GM21737 (cell line): ENCODE data around the gene ZNF17.
"Not testable (repeated sequence)": the region's sequence is repeated elsewhere in the genome, so short reads cannot be mapped to it uniquely, and the experiment has no call there.

Experiments used
- ATAC-seq: cut with Tn5 transposase; IDR thresholded peaks from one replicate; pipeline ENCODE4 v1.9.1; 2021; ENCODE audit warnings: mild to moderate bottlenecking, moderate library complexity; ENCODE audit not compliant: unreplicated experiment

Gene ZNF17

DNA sequence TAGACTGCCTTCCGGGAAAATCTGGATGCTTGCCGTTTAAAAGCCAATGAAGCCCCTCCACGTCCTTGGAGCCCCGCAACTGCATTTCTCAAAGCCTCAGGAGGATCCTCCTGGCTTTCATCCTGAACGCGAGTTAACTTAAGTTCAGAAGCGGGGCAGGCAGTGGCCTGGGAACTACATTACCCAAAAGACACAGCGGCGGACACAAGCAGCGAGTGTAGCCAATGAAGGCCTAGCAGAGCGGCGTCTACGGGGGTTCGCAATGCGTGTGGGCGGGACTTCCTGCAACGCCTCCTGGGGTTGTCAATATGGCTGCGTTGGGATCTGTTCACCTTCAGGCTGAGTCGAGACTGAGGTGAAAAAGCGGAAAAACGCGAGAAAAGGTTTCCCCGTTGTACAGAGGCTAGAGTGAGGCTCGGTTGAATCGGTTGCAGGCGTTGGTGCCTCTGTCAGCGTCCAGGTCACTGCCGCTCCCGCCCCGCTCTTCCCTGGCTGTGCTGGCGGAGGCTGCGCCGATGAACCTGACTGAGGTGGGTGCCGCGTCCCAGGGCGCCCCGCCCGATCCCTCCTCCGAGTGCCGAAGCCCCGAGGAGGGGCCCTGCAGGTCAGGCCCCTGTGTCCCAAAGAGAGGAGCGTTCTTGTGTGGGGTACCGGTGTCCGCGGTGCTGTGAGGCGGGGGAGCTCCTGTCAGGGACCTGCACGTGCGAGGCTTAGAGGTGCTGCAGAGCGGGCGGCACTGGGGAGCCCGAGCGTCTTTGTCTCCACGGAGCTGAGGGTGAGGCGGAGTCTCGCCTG is at the start of gene ZNF17:
TSS of gene ZNF17 (plus strand) at position 285 of the 795 bp plus-strand sequence. CDS start 2,455 bp downstream, outside the sequence.
- peak; percentile 97 for ATAC-seq

DNA sequence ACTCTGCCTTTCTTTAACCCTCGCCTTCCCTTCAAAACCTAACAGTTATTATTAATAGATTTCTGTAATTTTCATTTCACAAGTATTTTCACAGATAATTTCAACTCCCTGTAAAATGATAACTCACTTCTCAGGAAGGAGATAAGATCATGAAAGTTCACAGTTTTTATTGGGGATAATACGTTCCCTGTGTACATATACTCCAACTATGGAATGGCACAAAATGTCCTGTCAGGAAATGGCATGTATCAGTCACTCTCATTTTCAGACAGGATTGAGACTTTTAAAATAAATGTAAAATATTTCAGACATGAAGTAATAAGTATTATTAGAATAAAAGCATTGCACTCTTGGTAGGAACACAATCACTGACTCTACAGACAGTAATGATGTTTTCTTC is 48.5 kb upstream of the ZNF17 start:
- no peak for ATAC-seq

DNA sequence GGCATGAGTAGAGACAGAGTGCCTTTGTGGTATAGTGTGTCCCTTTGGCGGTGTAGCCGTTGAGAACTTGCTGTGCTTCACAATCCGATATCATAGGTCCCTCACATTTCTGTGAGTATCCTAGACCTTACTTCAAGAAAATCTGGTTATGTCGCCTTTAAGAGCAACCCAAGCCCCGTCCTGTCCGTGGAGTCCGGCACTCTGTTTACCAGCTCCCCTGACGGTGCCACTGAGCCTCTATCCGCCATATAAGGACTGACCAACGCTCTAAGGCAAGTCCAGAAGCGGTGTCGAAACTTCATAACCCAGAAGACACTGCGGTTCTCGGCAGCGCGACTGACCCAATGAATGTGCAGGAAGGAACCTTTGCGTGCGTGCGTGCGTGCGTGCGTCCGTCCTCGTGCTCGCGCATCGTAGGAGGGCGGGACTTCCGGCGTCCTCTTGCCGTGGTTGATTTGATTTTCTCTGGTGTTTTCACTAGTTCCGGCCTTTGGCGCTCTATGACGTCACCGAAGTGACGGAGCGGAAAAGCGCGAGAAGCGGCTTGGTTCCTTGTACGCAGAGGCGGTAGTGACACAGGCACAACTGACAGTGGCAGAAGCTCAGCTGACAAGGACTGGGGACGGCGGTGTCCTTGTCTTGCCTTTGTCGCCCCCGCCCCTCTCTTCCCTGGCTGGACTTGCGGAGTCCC is 47.8 kb upstream of the ZNF17 start, which contains the start of the genes TRAPPC2B and ZNF547:
TSS of gene TRAPPC2B (plus strand) at position 555 of the 691 bp plus-strand sequence. CDS start 1,283 bp downstream, outside the sequence.
TSS of gene ZNF547 (plus strand) at position 555 of the 691 bp plus-strand sequence. CDS start 5,005 bp downstream, outside the sequence.
- peak; percentile 89 for ATAC-seq

DNA sequence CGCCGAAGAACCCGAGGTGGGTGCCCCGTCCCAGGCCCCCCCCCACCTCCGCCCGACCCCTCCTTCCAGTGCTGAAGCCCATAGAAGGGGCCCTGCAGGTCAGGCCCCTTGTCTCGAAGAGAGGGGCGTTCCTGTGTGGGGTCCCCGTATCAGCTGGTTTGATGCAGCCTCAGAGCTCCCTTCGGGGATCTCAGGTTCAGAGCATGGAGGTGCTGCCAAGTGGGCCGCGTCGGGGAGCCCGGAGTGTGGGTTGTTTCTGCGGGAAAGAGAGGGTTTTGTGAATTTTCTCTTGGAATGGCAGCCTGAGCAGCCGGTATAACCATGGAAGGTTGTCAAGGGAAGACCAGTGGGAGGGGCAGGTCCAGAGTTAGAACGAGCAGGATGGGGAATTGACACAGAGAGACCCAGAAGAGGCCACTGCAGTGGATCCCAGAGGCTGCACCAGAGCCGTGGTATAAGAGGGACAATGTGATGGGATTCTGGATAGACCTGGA is 47.2 kb upstream of the ZNF17 start:
- ATAC-seq: no peak

DNA sequence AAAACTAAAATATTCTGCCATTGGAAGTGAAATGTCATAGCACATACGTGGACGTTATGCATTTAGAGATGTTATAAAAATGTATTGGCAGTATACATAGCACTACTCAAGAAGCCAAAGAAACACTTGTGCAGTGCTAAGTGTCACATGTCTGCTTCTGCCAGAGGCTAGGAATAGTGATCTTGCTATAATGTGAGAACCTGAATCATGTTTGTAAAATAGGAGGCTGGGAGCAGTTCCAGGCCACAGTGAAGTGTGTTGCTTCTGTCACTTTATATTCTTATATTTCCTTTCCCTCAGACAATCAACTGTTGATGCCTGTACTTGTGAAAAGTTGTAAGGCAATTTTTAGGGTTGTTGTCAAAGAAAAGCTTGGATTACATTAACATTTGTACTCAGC is 44.2 kb upstream of the ZNF17 start:
- no peak for ATAC-seq

DNA sequence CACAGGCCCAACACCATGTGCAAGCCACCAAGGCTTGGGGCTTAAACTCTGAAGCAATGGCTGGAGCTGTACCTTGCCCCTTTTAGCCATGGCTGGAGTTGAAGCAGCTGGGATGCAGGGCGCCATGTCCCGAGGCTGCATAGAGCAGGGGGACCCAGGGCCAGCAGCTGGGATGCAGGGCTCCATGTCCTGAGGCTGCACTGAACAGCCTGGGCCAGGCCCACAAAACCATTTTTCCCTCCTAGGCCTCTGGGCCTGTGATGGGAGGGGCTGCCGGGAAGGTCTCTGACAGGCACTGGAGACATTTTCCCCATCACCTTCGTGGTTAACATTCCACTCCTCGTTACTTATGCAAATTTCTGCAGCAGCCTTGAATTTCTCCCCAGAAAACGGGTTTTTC is 36.8 kb upstream of the ZNF17 start:
- no peak for ATAC-seq

DNA sequence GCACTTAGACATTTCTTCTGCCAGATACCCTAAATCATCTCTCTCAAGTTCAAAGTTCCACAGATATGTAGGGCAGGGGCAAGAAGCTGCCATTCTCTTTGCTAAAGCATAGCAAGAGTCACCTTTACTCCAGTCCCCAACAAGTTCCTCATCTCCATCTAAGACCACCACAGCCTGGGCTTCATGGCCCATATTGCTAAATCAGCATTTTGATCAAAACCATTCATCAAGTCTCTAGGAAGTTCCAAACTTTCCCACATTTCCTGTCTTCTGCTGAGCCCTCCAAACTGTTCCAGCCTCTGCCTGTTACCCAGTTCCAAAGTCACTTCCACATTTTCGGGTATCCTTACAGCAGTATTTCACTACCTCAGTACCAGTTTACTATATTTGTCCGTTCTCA is 36.3 kb upstream of the ZNF17 start:
- ATAC-seq: not testable (repeated sequence)

DNA sequence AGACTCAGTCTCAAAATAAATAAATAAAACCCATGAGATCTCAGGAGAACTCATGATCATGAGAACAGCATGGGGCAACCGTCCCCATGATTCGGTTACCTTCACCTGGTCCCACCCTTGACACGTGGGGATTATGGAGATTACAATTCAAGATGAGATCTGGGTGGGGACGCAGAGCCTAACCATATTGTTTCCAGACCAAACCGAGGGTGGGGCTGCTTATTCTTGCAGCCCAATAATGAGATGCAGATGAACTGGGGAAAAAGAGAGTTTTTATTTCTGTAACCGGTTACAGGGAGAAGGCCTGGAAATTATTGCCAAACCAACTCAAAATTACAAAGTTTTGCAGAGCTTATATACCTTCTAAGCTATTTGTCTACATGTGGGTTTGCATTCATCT is 34.8 kb upstream of the ZNF17 start:
- no peak for ATAC-seq

DNA sequence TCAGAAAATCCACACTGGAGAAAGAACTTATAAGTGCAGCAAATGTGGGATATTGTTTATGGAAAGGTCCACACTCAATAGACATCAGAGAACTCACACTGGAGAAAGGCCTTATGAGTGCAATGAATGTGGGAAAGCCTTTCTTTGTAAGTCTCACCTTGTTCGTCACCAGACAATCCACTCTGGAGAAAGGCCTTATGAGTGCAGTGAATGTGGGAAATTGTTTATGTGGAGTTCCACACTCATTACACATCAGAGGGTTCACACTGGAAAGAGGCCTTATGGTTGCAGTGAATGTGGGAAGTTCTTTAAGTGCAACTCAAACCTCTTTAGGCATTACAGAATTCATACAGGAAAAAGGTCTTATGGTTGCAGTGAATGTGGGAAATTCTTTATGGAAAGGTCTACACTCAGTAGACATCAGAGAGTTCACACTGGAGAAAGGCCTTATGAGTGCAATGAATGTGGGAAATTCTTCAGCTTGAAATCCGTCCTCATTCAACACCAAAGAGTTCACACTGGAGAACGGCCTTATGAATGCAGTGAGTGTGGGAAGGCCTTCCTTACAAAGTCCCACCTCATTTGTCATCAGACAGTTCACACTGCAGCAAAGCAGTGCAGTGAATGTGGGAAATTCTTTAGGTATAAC is 33.3 kb upstream of the ZNF17 start:
- ATAC-seq: no peak

DNA sequence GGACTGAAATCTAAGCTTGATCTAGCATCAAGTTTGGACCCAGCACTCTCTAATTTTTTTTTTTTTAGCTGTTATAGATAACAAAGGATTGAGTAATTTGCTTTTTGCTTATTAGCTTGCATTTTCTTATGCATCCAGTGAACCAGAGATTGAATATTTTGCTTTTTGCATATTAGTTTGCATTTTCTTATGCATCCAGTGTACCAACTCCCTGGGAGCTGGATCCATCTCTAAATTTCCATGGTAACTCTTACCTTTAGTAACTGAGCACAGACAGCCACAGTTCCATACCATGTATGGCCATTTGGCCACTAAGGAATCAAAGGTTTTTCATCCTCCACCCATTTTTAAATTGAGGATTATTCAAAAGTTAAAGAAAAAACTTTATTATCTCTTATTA is 30.0 kb upstream of the ZNF17 start:
- ATAC-seq: no peak

DNA sequence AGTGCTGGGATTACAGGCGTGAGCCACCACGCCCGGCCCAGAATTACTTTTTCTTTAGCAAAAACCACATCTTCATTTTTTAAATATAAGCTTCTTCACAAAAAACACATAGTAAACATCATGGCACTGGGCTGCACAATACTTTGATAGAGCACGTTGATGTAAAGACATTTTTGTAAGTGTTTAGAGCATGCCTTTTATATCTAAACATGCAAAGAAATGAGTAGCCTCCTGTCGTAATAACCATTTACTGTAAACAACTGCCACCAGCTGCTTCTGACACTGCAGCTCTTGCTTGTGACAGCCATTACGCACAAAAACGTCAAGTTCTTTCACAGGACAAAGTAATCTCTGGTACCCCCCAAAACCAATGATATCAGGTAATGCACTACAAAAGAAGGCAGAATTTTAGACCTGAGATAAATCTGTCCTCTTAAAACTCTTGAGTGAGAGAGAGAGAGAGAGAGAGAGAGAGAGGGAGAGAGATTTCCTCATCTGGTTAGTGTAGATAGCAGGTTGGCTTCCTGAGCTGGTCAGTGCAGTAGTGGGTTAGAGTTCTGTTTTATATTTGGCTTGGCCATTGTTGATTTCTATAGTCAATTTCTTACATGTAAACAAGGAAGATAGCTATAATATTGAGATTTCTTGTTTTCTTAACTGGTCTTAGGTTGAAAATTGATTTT is 28.0 kb upstream of the ZNF17 start:
- no peak for ATAC-seq

DNA sequence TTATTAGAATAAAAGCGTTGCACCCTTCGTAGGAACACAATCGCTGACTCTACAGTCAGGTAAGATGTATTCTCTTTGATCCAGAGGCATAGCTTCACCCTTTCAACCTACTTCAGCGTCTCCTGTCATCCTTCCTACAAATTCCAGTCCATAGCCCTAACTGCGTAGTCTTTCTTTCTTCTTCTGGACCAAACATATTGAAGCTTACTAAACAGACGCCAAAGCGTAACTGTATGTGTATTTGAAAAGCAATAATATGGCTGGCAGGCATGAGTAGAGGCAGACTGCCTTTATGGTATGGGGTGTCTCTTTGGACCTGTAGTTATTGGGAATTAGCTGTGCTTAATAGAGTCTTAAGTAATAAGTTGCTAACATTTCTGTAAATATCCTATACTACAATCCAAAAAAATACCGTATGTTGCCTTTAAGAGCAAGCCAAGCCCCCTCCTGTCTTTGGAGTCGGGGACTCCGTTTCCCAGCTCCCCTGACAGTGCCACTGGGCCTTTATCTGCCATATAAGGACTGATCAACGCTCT is 21.7 kb upstream of the ZNF17 start:
- no peak for ATAC-seq

DNA sequence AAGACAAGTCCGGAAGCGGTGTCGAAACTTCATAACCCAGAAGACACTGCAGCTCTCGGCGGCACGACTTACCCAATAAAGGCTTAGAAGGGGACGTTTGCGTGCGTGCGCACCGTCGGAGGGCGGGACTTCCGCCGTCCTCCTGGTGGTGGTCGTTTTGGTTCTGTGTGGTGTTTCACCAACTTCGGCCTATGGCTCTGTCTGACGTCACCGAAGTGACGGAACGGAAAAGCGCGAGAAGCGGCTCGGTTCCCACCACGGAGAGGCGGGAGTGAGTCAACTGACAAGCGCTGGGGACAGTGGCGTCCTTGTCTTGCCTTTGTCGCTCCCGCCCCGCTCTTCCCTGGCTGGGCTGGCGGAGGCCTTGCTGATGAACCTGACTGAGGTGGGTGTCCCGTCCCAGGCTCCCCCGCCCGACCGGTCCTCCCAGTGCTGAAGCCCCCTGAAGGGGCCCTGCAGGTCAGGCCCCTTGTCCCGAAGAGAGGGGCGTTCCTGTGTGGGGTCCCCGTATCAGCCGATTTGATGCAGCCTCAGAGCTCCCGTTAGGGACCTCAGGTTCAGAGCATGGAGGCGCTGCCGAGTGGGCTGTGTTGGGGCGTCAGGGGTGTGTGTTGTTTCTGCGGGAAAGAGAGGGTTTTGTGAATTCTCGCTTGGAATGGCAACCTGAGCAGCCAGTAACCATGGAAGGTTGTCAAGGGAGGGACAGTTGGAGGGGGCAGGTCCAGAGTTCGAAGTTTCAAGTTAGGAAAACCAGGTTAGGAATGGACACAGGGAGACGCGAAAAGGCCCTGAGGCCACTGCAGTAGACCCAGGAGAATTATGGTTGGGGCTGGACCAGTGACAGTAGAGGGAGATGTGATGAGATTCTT is 21.0 kb upstream of the ZNF17 start, which contains the start of gene ZNF548:
TSS of gene ZNF548 (plus strand) at position 125 of the 869 bp plus-strand sequence. CDS start at position 371, 246 bp downstream.
- peak; percentile 94 for ATAC-seq

DNA sequence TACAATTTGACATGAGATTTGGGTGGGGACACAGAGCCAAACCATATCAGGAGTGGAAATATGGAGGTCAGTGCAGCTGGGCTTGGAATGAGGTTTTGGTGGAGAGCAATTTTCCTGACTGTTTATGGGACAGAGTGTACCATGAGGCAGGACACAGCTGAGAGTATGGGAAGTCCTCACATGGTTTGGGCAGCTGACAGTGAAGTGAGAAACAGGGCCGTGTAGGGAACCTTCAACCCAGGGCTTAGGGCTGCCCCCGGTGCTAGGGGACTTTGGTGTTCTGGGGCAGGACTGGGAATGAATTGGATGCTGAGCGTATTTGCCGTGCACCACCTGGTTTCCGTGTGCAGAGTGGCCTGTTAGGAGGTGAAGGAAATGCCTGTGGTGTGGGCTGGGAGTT is 15.3 kb upstream of the ZNF17 start:
- ATAC-seq: no peak

DNA sequence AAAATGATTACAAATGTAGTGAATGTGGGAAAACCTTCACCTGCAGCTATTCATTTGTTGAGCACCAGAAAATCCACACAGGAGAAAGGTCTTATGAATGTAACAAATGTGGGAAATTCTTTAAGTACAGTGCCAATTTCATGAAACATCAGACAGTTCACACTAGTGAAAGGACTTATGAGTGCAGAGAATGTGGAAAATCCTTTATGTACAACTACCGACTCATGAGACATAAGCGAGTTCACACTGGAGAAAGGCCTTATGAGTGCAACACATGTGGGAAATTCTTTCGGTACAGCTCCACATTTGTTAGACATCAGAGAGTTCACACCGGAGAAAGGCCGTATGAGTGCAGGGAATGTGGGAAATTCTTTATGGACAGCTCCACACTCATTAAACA is 12.1 kb upstream of the ZNF17 start:
- no peak for ATAC-seq

DNA sequence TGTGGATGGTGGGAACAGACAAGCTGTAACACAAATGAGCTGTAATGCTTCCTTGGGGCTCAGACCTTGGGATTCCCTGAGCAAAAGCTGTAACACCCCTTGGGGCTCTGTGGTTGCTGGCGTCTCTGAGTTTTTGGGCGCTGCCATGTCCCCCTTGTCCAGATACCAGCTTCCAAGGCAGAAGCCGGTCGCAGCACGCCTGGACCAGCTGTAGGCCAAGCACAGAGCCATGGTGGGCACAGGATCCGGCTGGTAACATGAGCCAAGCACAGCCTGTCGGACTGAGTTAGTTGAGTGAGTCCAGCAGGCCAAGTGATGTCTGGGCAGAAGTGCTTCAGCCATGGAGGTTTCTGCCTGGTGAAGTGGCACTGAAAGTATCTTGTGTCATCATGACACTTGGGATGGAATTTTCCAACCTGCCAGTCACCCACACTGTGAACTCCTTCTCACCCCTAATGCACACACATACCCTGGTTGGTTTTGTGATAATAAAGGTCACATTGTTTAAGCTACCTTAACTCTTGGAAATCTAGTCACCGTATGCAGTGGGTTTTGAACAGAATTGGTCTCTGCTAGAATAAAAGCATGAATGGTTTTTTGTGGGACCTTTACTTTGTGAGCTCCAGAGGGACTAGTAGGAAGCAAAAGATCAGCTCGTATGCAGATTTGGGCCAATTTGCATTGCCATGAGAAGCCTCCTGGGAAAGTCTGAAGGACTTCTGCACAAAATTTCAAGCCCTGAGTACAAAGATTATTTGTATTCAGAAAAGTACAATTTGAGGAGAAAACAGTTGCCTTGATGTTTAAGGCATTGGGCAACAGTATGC is 7.0 kb upstream of the ZNF17 start:
- ATAC-seq: no peak

DNA sequence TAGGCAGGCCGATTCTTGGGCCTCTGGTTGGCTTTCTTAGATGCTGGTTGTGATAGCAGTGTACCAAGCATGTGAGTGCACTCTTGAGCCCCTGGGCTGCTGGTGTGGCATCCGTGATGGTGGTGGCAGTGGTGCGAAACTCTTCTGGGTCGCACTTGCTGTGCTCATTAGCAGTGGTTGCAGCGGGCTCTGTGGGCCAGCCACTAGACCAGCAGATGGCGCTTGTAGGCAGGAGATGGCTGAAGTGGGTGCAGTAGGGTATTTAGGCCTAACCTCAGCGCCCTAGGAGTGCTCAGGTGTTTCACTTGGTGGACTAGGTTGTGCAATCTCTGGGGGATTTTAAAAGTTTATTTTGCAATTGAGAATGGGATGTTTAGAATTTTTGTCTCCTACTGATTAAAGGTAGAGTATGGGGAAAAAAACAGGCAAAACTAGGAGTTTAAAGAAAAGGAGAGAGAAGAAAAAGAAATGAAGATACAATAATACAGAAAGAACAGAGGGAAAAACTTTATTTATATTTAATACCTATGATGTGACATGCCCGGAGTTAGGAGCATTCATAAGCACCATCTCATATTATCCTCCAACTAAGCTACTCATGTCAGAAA is 4.3 kb upstream of the ZNF17 start:
- ATAC-seq: no peak

DNA sequence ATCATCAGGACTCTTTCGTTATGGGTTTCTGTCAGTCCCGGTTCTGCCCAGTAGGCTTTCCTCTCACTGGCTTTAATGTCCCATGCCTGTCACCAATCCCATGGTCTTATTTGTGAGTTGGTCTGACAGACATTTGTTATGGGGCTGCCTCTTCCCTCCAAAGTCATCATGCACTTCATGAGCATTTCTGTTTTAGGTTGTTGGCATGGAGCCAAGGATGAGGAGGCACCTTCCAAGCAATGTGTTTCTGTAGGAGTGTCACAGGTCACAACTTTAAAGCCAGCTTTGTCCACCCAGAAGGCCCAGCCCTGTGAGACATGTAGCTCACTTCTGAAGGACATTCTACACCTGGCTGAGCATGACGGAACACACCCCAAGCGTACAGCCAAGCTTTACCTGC is 8.5 kb downstream of the ZNF17 start:
- ATAC-seq: no peak
